SK-N-SH treated with all-trans-retinoic acid at 6 μM for 48 hours (cell line): ENCODE results near the gene MCTP2.

ENCODE experiments used
- ARNTL ChIP-seq: fragments of 450-650 bp; formaldehyde crosslinking; IDR thresholded peaks from 2 replicates; pipeline ENCODE4 v1.5.0; 2020; ENCODE audit warnings: low read depth, mild to moderate bottlenecking, moderate library complexity, borderline replicate concordance
- CSDC2 ChIP-seq: fragments of 250-450 bp; sonication (Bioruptor Pico); IDR thresholded peaks from 2 replicates; pipeline ENCODE4 v1.5.0; 2020; ENCODE audit warnings: mild to moderate bottlenecking, moderate library complexity
- GLIS3 ChIP-seq: fragments of 250-450 bp; sonication (Bioruptor Pico); IDR thresholded peaks from 2 replicates; pipeline ENCODE4 v1.5.0; 2020; ENCODE audit warnings: mild to moderate bottlenecking, moderate library complexity
- PPARA ChIP-seq: fragments of 250-450 bp; sonication (Bioruptor Pico); IDR thresholded peaks from 2 replicates; pipeline ENCODE4 v1.5.0; 2020; ENCODE audit warnings: mild to moderate bottlenecking, borderline replicate concordance
- RARB ChIP-seq: fragments of 250-450 bp; sonication (Bioruptor Pico); IDR thresholded peaks from 2 replicates; pipeline ENCODE4 v1.8.0; 2021; ENCODE audit warnings: mild to moderate bottlenecking, moderate library complexity
- SNAI2 ChIP-seq: fragments of 250-450 bp; sonication (Bioruptor Pico); IDR thresholded peaks from 2 replicates; pipeline ENCODE4 v1.5.0; 2020; ENCODE audit warnings: mild to moderate bottlenecking, moderate library complexity
- TOX ChIP-seq: fragments of 250-450 bp; sonication (Bioruptor Pico); IDR thresholded peaks from 2 replicates; pipeline ENCODE4 v1.8.0; 2021; ENCODE audit warnings: mild to moderate bottlenecking, moderate library complexity, borderline replicate concordance
- ZFP3 ChIP-seq: fragments of 250-450 bp; sonication (Bioruptor Pico); IDR thresholded peaks from 2 replicates; pipeline ENCODE4 v1.5.0; 2020; ENCODE audit warnings: mild to moderate bottlenecking, moderate library complexity
- ZFP30 ChIP-seq: fragments of 450-650 bp; formaldehyde crosslinking; IDR thresholded peaks from 2 replicates; pipeline ENCODE4 v1.5.0; 2022; ENCODE audit warnings: mild to moderate bottlenecking, moderate library complexity
- TF ChIP-seq, protein P1 (sequence below): fragments of 250-450 bp; sonication (Bioruptor Pico); IDR thresholded peaks from 2 replicates; pipeline ENCODE4 v1.5.1; 2021; ENCODE audit warnings: mild to moderate bottlenecking, moderate library complexity

DNA sequence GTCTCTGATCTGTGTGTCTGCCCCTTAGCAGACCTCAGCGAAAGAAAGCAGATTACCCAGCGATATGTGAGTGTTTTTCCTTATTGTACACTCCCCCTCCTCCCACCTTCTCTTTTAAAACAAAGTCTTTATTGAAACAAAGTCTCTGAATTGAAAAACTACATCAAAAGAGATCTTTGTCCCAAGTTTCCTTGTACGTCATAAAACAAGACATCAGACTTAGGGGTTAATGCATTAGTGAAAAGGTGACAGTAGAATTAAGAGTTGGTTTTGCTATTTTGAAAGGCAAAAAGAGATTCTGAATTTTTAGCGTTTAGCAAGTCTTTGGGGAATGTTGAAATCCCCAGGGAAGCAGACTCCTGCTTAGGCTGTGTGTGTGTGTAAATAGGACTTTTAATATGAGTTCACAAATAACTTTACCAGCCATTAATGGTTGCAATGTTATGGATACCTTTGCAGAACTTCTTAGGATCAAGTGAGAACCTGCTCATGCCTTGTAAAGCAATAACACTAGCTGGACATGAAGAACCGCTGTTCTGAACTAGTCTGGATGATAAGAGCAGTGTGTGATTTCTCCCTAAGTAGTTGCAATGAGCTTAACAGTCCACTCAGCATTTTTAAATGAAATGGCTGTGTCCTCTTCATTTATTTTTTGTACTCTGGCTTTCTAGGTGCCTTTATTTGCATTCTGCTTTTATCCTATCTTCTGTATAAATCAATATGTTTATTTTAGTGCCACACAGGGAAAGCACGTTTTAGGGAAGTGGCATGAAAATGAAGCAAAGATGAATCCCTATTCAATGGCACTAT lies 136.6 kb downstream of the MCTP2 start:
- TF ChIP-seq, protein P1, sequence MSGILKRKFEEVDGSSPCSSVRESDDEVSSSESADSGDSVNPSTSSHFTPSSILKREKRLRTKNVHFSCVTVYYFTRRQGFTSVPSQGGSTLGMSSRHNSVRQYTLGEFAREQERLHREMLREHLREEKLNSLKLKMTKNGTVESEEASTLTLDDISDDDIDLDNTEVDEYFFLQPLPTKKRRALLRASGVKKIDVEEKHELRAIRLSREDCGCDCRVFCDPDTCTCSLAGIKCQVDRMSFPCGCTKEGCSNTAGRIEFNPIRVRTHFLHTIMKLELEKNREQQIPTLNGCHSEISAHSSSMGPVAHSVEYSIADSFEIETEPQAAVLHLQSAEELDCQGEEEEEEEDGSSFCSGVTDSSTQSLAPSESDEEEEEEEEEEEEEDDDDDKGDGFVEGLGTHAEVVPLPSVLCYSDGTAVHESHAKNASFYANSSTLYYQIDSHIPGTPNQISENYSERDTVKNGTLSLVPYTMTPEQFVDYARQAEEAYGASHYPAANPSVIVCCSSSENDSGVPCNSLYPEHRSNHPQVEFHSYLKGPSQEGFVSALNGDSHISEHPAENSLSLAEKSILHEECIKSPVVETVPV = no peak
- TF ChIP-seq PPARA (CRISPR knock-in tag) (no peak), TOX (CRISPR knock-in tag) (no peak), CSDC2 (CRISPR knock-in tag) (no peak), ZFP30 (CRISPR knock-in tag) (no peak), GLIS3 (CRISPR knock-in tag) (no peak), ZFP3 (CRISPR knock-in tag) (no peak), ARNTL (CRISPR knock-in tag) (no peak), SNAI2 (CRISPR knock-in tag) (no peak), RARB (CRISPR knock-in tag) (no peak)
